ENCODE data around the gene REEP2.
"Not testable (repeated sequence)": the region's sequence is repeated elsewhere in the genome, so short reads cannot be mapped to it uniquely, and the experiment has no call there.

REEP2 gene

DNA sequence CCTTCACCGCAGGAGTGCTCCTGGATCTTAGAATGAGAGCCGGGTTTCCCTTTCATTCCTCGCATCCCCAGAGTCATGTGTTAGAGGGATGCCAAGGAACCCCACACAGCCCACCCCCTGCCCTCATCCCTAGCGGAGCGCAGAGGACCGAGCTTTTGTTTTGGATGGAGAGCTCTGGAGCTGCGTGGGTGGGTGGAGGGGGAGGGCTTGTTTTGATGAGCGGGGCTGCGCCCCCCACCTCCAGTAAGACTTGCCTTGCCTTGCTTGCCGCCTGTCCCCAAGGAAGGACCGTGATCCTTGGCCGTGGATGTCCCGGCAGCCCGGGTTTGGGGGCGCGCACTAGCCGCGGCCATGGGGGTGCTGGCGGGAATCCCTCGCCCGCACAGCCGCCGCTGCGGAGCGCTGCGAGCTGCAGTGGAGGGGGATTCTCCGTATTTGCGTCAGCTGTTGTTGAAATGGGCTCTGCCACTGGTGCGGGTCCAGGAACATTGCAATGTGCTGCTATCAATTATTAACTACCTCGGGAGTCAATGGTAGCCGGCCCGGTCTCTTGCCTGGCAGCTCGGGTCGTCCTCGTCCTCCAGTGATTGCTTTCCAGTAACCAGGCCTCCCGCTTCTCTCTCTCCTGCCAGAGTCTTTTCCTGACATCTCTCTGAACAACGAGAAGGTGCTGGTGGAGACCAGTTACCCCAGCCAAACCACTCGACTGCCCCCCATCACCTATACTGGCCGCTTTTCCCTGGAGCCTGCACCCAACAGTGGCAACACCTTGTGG is 27.5 kb downstream of the REEP2 start:
- DNase-seq = no peak

DNA sequence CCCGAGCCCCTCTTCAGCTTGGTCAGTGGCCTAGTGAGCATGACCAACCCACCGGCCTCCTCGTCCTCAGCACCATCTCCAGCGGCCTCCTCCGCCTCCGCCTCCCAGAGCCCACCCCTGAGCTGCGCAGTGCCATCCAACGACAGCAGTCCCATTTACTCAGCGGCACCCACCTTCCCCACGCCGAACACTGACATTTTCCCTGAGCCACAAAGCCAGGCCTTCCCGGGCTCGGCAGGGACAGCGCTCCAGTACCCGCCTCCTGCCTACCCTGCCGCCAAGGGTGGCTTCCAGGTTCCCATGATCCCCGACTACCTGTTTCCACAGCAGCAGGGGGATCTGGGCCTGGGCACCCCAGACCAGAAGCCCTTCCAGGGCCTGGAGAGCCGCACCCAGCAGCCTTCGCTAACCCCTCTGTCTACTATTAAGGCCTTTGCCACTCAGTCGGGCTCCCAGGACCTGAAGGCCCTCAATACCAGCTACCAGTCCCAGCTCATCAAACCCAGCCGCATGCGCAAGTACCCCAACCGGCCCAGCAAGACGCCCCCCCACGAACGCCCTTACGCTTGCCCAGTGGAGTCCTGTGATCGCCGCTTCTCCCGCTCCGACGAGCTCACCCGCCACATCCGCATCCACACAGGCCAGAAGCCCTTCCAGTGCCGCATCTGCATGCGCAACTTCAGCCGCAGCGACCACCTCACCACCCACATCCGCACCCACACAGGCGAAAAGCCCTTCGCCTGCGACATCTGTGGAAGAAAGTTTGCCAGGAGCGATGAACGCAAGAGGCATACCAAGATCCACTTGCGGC is 28.2 kb downstream of the REEP2 start:
- DNase-seq = no peak

DNA sequence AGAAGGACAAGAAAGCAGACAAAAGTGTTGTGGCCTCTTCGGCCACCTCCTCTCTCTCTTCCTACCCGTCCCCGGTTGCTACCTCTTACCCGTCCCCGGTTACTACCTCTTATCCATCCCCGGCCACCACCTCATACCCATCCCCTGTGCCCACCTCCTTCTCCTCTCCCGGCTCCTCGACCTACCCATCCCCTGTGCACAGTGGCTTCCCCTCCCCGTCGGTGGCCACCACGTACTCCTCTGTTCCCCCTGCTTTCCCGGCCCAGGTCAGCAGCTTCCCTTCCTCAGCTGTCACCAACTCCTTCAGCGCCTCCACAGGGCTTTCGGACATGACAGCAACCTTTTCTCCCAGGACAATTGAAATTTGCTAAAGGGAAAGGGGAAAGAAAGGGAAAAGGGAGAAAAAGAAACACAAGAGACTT is 28.9 kb downstream of the REEP2 start:
- DNase-seq = no peak

DNA sequence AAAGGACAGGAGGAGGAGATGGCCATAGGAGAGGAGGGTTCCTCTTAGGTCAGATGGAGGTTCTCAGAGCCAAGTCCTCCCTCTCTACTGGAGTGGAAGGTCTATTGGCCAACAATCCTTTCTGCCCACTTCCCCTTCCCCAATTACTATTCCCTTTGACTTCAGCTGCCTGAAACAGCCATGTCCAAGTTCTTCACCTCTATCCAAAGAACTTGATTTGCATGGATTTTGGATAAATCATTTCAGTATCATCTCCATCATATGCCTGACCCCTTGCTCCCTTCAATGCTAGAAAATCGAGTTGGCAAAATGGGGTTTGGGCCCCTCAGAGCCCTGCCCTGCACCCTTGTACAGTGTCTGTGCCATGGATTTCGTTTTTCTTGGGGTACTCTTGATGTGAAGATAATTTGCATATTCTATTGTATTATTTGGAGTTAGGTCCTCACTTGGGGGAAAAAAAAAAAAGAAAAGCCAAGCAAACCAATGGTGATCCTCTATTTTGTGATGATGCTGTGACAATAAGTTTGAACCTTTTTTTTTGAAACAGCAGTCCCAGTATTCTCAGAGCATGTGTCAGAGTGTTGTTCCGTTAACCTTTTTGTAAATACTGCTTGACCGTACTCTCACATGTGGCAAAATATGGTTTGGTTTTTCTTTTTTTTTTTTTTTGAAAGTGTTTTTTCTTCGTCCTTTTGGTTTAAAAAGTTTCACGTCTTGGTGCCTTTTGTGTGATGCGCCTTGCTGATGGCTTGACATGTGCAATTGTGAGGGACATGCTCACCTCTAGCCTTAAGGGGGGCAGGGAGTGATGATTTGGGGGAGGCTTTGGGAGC is 29.5 kb downstream of the REEP2 start:
- no peak for DNase-seq

DNA sequence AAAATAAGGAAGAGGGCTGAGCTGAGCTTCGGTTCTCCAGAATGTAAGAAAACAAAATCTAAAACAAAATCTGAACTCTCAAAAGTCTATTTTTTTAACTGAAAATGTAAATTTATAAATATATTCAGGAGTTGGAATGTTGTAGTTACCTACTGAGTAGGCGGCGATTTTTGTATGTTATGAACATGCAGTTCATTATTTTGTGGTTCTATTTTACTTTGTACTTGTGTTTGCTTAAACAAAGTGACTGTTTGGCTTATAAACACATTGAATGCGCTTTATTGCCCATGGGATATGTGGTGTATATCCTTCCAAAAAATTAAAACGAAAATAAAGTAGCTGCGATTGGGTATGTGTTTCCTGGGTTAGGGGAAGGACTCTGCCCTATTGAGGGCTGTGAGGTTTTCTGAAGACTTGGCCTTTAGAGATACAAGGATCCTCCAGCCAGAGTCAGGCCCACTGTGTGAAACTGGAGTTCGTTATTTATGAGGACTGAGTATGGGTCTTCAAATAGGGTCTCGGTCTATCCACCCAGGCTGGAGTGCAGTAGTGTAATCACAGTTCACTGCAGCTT is 30.2 kb downstream of the REEP2 start:
- no peak for DNase-seq

DNA sequence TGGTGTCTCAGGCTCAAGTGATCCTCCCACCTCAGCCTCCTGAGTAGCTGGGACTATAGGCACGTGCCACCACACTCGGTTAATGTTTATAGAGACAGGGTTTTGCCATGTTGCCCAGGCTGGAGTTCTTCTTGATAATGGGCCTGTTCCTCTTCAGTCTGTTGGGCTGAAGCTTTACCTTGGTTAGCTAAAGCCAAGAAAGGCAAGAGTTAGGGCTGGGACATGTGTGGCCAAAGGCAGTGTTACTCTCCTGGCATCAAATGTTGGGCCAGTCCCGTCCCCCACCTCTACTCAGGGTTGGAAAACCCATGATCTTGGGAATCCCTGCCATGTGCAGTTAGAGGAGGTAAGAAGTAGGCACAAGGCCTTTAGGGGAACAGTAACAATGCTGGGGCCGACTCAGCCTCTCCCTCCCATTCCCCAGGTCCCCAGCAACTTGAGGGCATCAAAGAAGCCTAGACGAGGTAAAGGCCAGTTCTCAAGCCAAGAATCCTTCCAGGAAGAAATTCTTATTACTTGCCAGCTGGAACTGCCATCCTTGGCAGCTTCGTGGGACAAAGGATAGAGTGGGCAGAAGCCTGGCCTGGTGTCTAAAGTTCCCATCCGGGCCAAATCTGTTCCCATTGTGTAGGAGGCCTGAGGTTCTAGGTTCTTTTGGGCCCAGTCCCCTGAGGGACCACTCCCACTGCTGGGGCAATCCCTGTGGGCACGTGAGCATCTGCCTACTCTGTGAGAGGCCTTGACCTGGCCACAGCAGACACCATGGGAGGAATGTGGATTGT is 30.9 kb downstream of the REEP2 start:
- DNase-seq = no peak

DNA sequence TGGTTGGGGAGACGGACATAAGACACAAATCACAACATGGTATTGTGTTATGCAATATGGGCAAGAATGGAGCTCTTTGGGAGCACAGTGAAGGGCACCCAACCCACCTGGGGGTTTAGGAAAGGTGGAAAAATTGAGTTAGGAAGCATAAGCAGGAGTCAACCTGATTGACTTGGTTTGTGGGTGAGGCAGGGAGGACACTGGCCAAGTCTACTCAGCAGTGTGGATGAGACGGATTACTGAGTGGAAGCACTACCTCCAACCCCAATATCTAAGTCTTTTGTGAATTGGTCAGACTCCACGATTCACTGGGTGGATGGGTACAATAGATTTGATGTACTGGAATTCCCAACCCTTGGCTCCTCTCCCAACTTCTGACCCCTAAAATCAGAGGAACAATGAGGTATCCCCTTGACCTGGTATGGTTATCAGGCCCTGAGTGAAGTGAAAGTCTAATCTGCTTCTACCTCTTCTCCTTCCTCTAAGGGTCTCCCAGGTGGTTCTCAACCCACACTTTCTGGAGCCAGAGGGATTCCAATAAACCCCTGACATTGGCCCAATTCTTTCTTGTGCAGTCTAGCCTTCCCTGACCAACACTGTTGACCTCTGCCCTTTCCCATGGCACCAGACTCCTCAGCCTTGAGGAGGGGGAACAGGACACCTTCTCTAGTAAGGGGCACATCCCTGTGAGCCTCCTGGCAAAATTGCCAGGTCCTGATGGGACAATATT is 31.6 kb downstream of the REEP2 start:
- DNase-seq = no peak

DNA sequence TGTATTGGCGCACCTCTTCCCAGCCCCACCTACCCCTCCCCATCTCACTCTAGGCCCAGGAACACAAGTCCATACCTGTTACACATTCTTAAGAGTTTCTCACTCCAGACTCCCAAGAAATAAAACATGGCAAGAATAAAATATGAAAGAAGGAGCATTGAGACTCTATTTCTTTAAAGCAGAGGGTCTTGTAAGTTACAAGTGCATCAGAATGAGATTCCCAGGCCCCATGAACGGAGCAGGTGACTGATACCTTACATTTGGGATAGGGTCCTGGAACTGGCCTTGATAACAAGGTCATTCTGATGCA is 32.1 kb downstream of the REEP2 start:
- no peak for DNase-seq

DNA sequence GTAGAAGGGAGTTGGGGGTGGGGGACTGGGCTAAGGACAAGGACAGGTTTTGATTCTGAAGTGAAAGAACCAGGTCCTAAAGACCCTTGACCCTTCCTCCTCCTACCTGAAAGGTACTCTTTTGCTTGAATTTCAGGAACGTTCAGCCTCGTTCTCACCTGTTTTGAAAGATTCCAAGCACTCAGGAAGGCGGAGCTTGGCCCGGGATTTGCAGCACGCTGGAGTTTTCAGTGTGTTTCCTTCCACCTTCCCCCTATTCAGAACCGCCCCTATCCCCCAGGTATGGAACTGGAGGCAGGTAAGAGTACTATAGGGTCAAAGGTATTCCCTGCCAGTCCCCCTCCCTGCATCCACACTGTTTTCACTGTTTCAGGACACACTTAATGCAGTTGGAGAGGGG is 33.5 kb downstream of the REEP2 start:
- no peak for DNase-seq

DNA sequence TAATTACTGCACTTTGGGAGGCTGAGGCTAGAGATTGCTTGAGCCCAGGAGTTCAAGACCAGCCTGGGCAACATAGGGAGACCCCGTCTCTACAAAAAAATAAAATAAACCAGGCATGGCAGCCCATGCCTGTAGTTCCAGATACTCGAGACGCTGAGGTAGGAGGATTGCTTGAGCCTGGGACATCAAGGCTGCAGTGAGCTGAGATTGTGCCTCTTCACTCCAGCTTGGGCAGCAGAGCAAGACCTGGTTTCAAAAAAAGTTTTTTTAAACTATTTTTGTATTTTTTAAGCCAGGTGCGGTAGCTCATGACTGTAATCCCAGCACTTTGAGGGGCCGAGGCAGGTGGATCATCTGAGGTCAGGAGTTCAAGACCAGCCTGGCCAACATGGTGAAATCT is 34.3 kb downstream of the REEP2 start:
- not testable (repeated sequence) for DNase-seq

DNA sequence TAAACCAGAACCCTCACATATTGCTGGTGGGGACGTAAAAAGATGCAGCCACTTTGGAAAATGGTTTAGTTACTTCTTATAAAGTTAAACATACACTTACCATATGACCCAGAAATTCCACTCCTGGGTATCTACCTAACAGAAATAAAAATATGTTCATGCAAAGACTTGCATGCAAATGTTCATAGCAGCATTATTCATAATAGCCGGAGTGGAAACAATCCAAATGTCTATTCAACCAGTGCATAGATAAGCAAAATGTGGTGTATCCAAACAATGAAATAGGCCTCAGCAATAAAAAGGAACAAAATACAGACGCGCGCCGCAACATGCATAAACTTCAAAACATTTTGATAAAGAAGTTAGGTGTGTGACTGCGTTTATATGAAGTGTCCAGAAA is 38.1 kb downstream of the REEP2 start:
- no peak for DNase-seq

DNA sequence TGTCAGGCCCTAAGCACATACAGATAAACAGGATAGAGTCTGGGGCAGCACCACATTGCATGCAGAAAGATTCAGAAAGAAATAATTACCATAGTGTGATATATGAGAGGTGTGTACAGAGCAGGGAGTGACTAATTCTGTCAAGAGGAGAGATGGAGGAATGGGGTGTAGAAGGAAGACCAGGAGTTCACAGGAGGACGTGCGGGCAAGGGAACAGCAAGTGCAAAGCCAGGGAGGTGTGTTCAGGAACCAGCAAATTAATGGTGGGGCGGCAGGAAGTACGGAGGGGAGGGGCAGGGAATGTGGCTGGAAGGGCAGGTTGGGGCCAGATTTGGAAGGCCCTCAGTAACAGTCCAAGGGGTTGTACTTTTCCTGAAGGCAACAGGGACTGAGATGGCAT is 43.8 kb downstream of the REEP2 start:
- no peak for DNase-seq

DNA sequence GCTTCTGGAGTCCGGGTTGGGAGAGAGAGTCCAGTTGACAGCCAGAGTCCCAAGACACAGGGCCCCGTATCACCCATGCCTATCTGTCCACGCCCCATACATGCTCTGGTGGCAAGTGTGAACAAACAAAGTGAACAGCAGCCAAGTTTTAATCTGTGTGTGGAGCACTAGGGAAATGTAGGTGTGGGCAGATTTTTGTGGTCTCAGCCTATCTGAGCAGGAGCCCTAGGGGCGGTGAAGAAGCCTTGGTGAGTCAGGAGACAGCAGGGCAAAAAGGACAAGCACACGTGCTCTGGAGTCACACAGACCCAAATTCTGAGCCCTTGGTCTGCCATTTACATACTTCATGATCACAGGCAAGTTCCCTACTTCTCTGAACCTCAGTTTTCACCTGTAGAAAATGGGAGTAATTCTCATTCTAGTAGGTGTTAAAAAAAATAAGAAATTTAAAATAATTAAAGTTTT is 49.7 kb downstream of the REEP2 start:
- no peak for DNase-seq

DNA sequence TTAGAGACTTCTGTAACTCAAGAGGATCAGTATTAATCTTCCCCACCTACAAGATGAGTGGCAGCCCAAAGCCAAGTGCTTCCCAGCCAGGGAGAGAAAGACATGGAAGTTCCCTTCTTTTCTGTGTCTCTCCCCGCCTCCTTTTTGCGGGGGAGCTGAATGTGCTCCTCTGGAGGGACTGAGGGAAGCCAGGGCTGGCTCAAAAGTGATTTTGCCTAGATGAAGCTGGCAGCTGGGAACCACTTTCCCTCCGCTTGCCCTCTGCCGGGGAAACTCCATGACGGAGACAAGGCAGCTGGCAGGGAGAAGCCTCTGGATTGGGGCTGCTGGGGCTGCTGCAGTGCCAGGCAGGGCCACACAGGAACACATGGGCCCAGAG is 50.8 kb downstream of the REEP2 start:
- no peak for DNase-seq

DNA sequence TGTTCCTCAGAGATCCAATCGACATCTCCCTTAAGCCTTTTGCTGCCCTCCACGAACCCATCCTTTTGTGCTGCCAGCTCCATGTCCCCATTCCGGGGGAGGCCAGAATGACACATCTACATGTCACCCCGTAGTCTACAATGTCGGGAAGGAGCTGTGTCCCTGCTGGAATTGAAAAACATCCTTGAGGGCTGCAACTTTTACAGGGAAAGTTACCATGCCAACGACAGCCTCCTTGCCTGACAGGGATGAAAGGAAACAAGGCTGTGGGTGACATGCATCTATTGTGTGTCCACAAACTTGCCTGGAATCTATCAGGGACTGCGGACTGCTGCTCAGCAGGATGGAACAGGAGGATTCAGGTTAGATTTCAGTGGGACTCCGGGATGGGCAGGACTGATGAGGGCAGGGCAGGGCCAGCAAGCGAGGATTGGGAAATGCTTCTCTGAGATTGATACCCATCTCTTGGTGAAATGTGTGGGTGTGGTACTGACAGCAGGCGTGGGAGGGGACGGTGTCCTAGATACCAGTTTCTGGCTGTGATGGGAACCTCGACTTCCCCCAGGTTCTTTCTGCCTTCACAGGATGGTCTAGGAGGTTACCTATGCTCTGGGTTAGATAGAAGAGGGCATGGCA is 51.9 kb downstream of the REEP2 start:
- DNase-seq = no peak

DNA sequence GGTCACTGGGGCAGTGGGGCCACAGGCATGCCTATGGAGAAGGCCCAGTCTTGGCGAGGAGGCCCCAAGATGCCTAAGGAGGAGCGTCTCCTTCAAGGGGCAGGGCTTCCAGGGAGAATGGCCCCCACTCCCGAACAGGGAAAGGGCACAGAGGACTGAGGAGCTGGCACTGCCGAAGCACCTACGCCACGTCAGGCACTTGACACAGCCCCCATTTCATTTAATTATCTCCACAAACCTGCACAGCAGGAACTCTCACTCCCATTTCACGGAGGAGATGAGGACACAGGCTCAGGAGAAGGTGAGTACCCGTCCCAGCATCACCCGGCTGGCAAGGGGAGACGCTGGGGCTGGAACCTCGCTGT is 52.4 kb downstream of the REEP2 start:
- no peak for DNase-seq

DNA sequence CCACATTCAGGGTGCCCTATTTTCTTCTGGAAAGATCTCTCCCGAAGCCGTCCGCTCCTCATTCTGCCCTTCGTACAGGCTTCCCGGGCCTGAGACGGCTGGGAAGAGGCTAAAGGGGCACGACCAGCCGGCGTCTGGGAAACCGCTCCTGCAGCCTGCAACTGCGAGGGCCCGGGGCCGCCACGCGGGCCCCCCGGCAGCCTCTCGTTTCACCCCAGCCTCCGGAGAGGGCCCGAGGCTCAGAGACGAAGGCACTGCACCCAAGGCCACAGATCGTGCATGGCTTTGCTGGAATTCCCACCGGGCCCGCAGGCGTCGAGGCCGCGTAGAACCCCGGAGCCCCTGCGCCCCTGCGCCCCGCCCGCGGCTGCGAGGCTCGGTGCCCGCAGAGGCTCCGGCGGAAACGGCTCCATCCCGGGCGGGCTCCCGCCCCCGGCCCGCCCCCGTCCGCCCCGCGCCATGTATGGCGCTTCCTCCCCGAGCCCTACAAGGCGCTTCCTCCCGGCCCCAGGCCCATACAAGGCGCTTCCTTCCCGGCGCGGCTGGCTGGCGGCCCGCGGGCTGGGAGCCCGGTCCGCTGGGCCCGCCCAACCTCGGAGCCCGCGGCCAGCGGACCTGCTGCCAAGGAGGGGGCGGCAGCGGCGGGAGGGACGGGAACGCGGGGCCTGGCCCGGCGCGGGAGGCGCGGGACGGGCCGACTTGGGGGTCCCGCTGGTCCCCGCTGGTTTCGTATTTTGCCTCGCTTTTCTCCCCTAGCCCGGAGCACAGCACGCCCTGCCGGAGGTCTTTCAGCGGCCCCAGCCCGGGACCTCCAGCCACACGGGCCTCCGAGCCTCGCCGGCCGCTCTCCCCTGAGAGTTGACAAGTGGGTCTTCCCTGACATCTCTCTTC is 53.1 kb downstream of the REEP2 start:
- DNase-seq = no peak

DNA sequence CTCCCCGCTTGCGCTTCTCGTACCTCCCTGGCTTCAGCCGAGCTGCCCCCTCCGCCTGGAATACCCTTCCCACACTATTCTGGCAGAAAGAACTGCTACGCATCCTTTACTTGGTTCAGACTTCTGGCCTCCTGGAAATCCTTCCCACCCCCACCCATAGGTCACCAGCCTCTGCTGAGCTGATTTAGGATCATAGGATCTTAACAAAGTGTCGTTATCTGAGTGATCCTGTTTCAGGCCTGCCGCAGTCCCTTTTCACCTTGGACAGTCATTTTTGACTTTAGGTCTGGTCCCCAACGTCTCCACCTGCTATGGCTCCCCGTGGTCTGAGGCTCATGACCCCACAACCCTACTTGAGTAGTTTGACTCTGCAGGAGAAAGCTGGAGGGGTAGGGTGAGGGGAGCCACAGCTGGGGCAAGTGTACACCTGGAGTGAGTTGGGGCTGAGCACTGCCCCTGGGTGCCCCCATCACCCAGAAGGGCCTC is 53.7 kb downstream of the REEP2 start:
- DNase-seq = no peak

DNA sequence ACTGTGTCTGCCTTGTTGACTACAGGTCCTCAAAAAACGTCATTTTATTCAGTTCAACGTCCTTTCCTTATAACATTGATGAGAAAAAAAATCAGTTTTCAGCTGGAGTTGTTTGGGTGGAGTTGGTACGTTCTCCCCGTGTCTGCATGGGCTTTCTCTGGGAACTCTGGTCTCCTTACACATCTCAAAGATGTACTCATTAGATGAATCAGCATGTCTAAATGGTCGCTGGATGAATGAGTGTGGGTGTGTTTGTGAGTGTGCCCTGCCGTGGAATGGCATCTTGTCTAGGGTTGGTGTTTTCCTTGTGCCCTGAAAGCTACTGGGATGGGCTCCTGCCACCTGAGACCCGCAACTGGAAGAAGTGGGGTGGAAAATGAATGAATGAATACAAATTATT is 56.5 kb downstream of the REEP2 start:
- DNase-seq = no peak

Measured in NCI-H1436 treated with DMSO at 0.1 percent for 48 hours (cell line).